Esophagus squamous epithelium (tissue), 4 donors: ENCODE results near the gene NAA80.

ENCODE experiments used
- POLR2A ChIP-seq, 4 donors: fragments of 450-650 bp; IDR thresholded peaks; one replicate each; pipeline ENCODE4 v1.6.1; 2017; ENCODE audit warnings: antibody characterized with exemption in 4 of 4, mild to moderate bottlenecking in 4 of 4, moderate library complexity in 3 of 4
- TF ChIP-seq, protein P1 (sequence below), 6 experiments: fragments of 450-650 bp in 4 of 6; fragments of 200-600 bp in 2 of 6; sonication (generic) in 2 of 6; IDR thresholded peaks; one replicate each; pipeline ENCODE4 v1.5.1; 2016 to 2019; ENCODE audit warnings: antibody characterized with exemption in 6 of 6, mild to moderate bottlenecking in 4 of 6, moderate library complexity in 4 of 6

DNA sequence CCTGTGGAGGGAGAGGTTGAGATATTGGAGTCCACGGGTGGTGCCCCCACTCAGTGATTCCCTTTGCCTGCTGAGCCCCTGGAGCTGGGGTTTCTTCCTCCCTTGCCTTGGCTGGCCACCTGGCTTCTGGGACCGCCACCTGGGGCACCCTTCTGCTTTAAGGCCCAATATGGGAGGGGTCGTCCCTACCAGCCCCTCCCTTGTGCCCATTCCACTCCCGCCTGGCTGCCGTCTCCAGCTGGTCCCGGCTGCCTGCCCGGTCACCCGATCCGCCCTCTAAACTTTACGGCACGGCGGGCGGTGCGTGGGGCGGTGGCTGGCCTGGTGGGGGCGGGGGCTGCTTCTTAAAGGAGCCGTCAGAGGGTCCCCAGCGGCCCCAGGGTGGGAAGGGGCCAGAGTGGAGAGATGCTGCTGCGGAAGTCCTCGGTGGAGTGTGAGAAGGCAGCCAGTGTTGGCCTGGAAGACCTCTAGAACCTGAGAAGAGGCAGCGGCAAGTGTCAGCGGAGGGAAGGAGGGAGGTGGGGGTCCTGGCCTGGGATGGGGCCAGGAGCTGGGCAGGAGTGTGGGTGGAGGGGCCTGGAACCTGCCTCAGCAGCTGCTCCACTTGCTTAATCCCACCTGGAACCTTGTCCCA lies 31.8 kb downstream of the NAA80 start:
- TF ChIP-seq, protein P1, sequence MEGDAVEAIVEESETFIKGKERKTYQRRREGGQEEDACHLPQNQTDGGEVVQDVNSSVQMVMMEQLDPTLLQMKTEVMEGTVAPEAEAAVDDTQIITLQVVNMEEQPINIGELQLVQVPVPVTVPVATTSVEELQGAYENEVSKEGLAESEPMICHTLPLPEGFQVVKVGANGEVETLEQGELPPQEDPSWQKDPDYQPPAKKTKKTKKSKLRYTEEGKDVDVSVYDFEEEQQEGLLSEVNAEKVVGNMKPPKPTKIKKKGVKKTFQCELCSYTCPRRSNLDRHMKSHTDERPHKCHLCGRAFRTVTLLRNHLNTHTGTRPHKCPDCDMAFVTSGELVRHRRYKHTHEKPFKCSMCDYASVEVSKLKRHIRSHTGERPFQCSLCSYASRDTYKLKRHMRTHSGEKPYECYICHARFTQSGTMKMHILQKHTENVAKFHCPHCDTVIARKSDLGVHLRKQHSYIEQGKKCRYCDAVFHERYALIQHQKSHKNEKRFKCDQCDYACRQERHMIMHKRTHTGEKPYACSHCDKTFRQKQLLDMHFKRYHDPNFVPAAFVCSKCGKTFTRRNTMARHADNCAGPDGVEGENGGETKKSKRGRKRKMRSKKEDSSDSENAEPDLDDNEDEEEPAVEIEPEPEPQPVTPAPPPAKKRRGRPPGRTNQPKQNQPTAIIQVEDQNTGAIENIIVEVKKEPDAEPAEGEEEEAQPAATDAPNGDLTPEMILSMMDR (IDR thresholded peaks at IDR 0.05) = no peak
- TF ChIP-seq POLR2A (IDR thresholded peaks at IDR 0.05) = peak in 2 of 4 donors; percentile 51 to 58
